H1 (cell line): ENCODE results near the gene KLHL40. TPM values are rescaled to one million over a fixed set of nuclear protein-coding genes. Genes with fewer than 3 reads are reported as not detected.

Experiments used
- CHD7 ChIP-seq: fragments of 300-600 bp; sonication (generic); IDR thresholded peaks from 2 replicates; pipeline ENCODE4 v1.7.1; 2012; ENCODE audit warnings: low read length, moderate library complexity, mild to moderate bottlenecking, inconsistent platforms; ENCODE audit not compliant: insufficient replicate concordance
- HDAC6 ChIP-seq: IDR thresholded peaks from one replicate; pipeline ENCODE4 v1.7.1; 2012; ENCODE audit warnings: low read depth, mild to moderate bottlenecking, inconsistent platforms, low read length, moderate library complexity
- polyA plus RNA-seq, 7 experiments: library from polyadenylated mRNA; depleted of rRNA in 3 of 7; stranded (reverse) in 5 of 7; unstranded in 2 of 7; fragments of >200 nt in 5 of 7; fragments of 200-250 nt in 2 of 7; gene quantifications; 1 replicate in 5 of 7; 2 replicates in 1 of 7; 4 replicates in 1 of 7; pipeline versions ENCODE4 v1.2.1 to v1.2.3, GENCODE V29; 2011 to 2013; ENCODE audit warnings: missing spikeins in 2 of 7, mixed read lengths in 2 of 7
- total RNA-seq: library from RNA; stranded (reverse); fragmentation: NEBNext Ultra II Directional; extraction: Animal tissue kit (Norgen Biotek cat#: 25700); gene quantifications from 2 replicates; pipeline ENCODE4 v1.2.1, GENCODE V29; 2021

KLHL40 gene
- total and polyA plus RNA-seq, 2 of the 8 experiments (the other 6 are each of a cell fraction or from before 2014, with no cell fraction given) = 0.02 TPM; not detected in 1

- TF ChIP-seq CHD7 = no peak
- TF ChIP-seq HDAC6 = no peak
Observed at GRCh38 chr3:42638339-42638842, 46.9 kb upstream of the KLHL40 start (continued).
